ENCODE results near the gene ATG5.

ATG5 gene

GRCh38 chr6:106141441-106142237, 183.9 kb downstream of the ATG5 start:
- H3K9me3 ChIP-seq (ENCODE audit: control insufficient read depth, insufficient read depth, low read depth, low read length): no peaks in the 10 kb centered on the region
- H3K4me3 ChIP-seq (ENCODE audit: low read depth, low read length): no peak overlapping the region
- H3K4me1 ChIP-seq (ENCODE audit: control insufficient read depth, insufficient read depth, low read length): no peaks in the 10 kb centered on the region
- H3K27ac ChIP-seq (ENCODE audit: extremely low read depth, low read depth, low read length): no peak overlapping the region
- POLR2A ChIA-PET: no interaction called here
- TF ChIP-seq, protein P1, sequence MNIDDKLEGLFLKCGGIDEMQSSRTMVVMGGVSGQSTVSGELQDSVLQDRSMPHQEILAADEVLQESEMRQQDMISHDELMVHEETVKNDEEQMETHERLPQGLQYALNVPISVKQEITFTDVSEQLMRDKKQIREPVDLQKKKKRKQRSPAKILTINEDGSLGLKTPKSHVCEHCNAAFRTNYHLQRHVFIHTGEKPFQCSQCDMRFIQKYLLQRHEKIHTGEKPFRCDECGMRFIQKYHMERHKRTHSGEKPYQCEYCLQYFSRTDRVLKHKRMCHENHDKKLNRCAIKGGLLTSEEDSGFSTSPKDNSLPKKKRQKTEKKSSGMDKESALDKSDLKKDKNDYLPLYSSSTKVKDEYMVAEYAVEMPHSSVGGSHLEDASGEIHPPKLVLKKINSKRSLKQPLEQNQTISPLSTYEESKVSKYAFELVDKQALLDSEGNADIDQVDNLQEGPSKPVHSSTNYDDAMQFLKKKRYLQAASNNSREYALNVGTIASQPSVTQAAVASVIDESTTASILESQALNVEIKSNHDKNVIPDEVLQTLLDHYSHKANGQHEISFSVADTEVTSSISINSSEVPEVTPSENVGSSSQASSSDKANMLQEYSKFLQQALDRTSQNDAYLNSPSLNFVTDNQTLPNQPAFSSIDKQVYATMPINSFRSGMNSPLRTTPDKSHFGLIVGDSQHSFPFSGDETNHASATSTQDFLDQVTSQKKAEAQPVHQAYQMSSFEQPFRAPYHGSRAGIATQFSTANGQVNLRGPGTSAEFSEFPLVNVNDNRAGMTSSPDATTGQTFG (tag by site-specific recombination; IDR thresholded peaks at IDR 0.05; ENCODE audit: borderline replicate concordance): no peak
- TF ChIP-seq, protein P2, sequence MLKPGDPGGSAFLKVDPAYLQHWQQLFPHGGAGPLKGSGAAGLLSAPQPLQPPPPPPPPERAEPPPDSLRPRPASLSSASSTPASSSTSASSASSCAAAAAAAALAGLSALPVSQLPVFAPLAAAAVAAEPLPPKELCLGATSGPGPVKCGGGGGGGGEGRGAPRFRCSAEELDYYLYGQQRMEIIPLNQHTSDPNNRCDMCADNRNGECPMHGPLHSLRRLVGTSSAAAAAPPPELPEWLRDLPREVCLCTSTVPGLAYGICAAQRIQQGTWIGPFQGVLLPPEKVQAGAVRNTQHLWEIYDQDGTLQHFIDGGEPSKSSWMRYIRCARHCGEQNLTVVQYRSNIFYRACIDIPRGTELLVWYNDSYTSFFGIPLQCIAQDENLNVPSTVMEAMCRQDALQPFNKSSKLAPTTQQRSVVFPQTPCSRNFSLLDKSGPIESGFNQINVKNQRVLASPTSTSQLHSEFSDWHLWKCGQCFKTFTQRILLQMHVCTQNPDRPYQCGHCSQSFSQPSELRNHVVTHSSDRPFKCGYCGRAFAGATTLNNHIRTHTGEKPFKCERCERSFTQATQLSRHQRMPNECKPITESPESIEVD (tag by site-specific recombination; IDR thresholded peaks at IDR 0.05): no peak
- TF ChIP-seq ZNF140 (tag by site-specific recombination; IDR thresholded peaks at IDR 0.05): no peak
- no peak for TF ChIP-seq ZNF112 (tag by site-specific recombination; IDR thresholded peaks at IDR 0.05)
- TF ChIP-seq ZNF544 (tag by site-specific recombination; IDR thresholded peaks at IDR 0.05): no peak
- no peak for TF ChIP-seq OSR2 (tag by site-specific recombination; IDR thresholded peaks at IDR 0.05)
- TF ChIP-seq ZNF239 (tag by site-specific recombination; IDR thresholded peaks at IDR 0.05): no peak
- TF ChIP-seq, protein P3, sequence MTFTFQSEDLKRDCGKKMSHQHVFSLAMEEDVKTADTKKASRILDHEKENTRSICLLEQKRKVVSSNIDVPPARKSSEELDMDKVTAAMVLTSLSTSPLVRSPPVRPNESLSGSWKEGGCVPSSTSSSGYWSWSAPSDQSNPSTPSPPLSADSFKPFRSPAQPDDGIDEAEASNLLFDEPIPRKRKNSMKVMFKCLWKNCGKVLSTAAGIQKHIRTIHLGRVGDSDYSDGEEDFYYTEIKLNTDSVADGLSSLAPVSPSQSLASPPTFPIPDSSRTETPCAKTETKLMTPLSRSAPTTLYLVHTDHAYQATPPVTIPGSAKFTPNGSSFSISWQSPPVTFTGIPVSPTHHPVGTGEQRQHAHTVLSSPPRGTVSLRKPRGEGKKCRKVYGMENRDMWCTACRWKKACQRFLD (tag by site-specific recombination; IDR thresholded peaks at IDR 0.05): no peak
- no peak for TF ChIP-seq ZNF132 (tag by site-specific recombination; IDR thresholded peaks at IDR 0.05; ENCODE audit: borderline replicate concordance)
- TF ChIP-seq PRDM2 (tag by site-specific recombination; IDR thresholded peaks at IDR 0.05; ENCODE audit: borderline replicate concordance): no peak
- no peak for TF ChIP-seq BCL11A (tag by site-specific recombination; IDR thresholded peaks at IDR 0.05; ENCODE audit: low read depth)
- TF ChIP-seq ZNF660 (tag by site-specific recombination; IDR thresholded peaks at IDR 0.05): no peak
- no peak for TF ChIP-seq ZNF548 (tag by site-specific recombination; IDR thresholded peaks at IDR 0.05)
- TF ChIP-seq, protein P4, sequence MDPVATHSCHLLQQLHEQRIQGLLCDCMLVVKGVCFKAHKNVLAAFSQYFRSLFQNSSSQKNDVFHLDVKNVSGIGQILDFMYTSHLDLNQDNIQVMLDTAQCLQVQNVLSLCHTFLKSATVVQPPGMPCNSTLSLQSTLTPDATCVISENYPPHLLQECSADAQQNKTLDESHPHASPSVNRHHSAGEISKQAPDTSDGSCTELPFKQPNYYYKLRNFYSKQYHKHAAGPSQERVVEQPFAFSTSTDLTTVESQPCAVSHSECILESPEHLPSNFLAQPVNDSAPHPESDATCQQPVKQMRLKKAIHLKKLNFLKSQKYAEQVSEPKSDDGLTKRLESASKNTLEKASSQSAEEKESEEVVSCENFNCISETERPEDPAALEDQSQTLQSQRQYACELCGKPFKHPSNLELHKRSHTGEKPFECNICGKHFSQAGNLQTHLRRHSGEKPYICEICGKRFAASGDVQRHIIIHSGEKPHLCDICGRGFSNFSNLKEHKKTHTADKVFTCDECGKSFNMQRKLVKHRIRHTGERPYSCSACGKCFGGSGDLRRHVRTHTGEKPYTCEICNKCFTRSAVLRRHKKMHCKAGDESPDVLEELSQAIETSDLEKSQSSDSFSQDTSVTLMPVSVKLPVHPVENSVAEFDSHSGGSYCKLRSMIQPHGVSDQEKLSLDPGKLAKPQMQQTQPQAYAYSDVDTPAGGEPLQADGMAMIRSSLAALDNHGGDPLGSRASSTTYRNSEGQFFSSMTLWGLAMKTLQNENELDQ (tag by site-specific recombination; IDR thresholded peaks at IDR 0.05; ENCODE audit: low read depth): no peak
- TF ChIP-seq ZNF335 (tag by site-specific recombination; conservative IDR thresholded peaks at IDR 0.05): no peak
- no peak for TF ChIP-seq ZNF513 (tag by site-specific recombination; IDR thresholded peaks at IDR 0.05)
- no peak for TF ChIP-seq ZNF2 (tag by site-specific recombination; IDR thresholded peaks at IDR 0.05)
- no peak for TF ChIP-seq HOXC10 (CRISPR knock-in tag; IDR thresholded peaks at IDR 0.05)
- no peak for TF ChIP-seq ZXDB (tag by site-specific recombination; IDR thresholded peaks at IDR 0.05)
- no peak for TF ChIP-seq ZNF530 (tag by site-specific recombination; IDR thresholded peaks at IDR 0.05; ENCODE audit: low read depth)
- no peaks in the 10 kb centered on the region for H3K36me3 ChIP-seq (ENCODE audit: control insufficient read depth in 2 of 2, insufficient read depth in 1 of 2, low read length in 2 of 2)
- CTCF ChIA-PET: interaction anchor here (0.8 to 2.0 kb wide), 5 partner anchors 14 to 160 kb away, joined by 3 to 8 read pairs (median 4); no protein-coding TSS in a partner anchor

Measured in HEK293 (cell line).